GM23338 (cell line): ENCODE data around the gene CDC73. TPM values are rescaled to one million over a fixed set of nuclear protein-coding genes. Genes with fewer than 3 reads are reported as not detected.

Experiments used
- ATAC-seq: fragments of 200-7000 bp; cut with Tn5 transposase; 3 replicates; pipeline ENCODE4 v1.9.1; 2020
- DNase-seq: peaks from one replicate; pipeline ENCODE4 v3.0.0-alpha.2; 2015; ENCODE audit warnings: low spot score
- H2AFZ ChIP-seq: fragments of 200-600 bp; sonication (generic); 2 replicates; pipeline ENCODE4 v1.8.0; 2016; ENCODE audit warnings: antibody characterized with exemption, mild to moderate bottlenecking, moderate library complexity
- H3F3A ChIP-seq: fragments of 200-600 bp; sonication (generic); replicated peaks from 2 replicates; pipeline ENCODE4 v1.8.0; 2017; ENCODE audit warnings: antibody characterized with exemption, mixed run types, low read depth
- H3K27ac ChIP-seq: fragments of 200-600 bp; sonication (generic); 2 replicates; pipeline ENCODE4 v1.6.1; 2016; ENCODE audit warnings: low read depth
- H3K27me3 ChIP-seq: fragments of 200-600 bp; sonication (generic); 2 replicates; pipeline ENCODE4 v1.8.0; 2016; ENCODE audit warnings: mild to moderate bottlenecking, mixed run types, moderate library complexity; ENCODE audit not compliant: insufficient read depth
- H3K36me3 ChIP-seq: fragments of 200-600 bp; sonication (generic); 2 replicates; pipeline ENCODE4 v1.8.0; 2016; ENCODE audit warnings: mild to moderate bottlenecking; ENCODE audit not compliant: insufficient read depth
- H3K4me1 ChIP-seq: fragments of 200-600 bp; sonication (generic); 2 replicates; pipeline ENCODE4 v1.8.0; 2016; ENCODE audit warnings: mild to moderate bottlenecking, moderate library complexity; ENCODE audit not compliant: insufficient read depth
- H3K4me2 ChIP-seq: fragments of 200-600 bp; sonication (generic); 2 replicates; pipeline ENCODE4 v1.7.1; 2017; ENCODE audit warnings: mixed run types
- H3K4me3 ChIP-seq: fragments of 200-600 bp; sonication (generic); 2 replicates; pipeline ENCODE4 v1.6.1; 2016; ENCODE audit warnings: mixed run types
- H3K79me2 ChIP-seq: fragments of 200-600 bp; sonication (generic); replicated peaks from 2 replicates; pipeline ENCODE4 v1.8.0; 2017; ENCODE audit warnings: mild to moderate bottlenecking; ENCODE audit not compliant: insufficient read depth
- H3K9me2 ChIP-seq: fragments of 200-600 bp; sonication (generic); 2 replicates; pipeline ENCODE4 v1.8.0; 2017; ENCODE audit not compliant: insufficient read depth
- H4K20me1 ChIP-seq: fragments of 200-600 bp; sonication (generic); replicated peaks from 2 replicates; pipeline ENCODE4 v1.8.0; 2017; ENCODE audit warnings: mild to moderate bottlenecking; ENCODE audit not compliant: insufficient read depth
- H3K27ac Mint-ChIP-seq: 2 replicates; pipeline ENCODE4 v1.8.0; 2020; ENCODE audit warnings: inconsistent platforms, mild to moderate bottlenecking, moderate library complexity, mixed read lengths
- H3K27me3 Mint-ChIP-seq: 3 replicates; pipeline ENCODE4 v1.8.0; 2022; ENCODE audit warnings: low read depth, mild to moderate bottlenecking, moderate library complexity, mixed read lengths, inconsistent platforms; ENCODE audit not compliant: insufficient read depth, poor library complexity
- H3K36me3 Mint-ChIP-seq: 3 replicates; pipeline ENCODE4 v1.8.0; 2021; ENCODE audit warnings: low read depth, mild to moderate bottlenecking, inconsistent platforms, moderate library complexity, mixed read lengths
- H3K4me1 Mint-ChIP-seq: 3 replicates; pipeline ENCODE4 v1.8.0; 2020; ENCODE audit warnings: mild to moderate bottlenecking, inconsistent platforms, mixed read lengths
- H3K4me3 Mint-ChIP-seq: 3 replicates; pipeline ENCODE4 v1.8.0; 2021; ENCODE audit warnings: moderate library complexity, mild to moderate bottlenecking, inconsistent platforms, mixed read lengths
- H3K9me3 Mint-ChIP-seq: 3 replicates; pipeline ENCODE4 v1.8.0; 2020; ENCODE audit warnings: moderate library complexity, mild to moderate bottlenecking, inconsistent platforms, mixed read lengths
- EZH2 ChIP-seq: fragments of 200-600 bp; sonication (generic); IDR thresholded peaks from one replicate; pipeline ENCODE4 v1.8.0; 2017; ENCODE audit warnings: antibody characterized with exemption, mild to moderate bottlenecking, low read depth; ENCODE audit not compliant: unreplicated experiment
- EZH2phosphoT487 ChIP-seq: fragments of 200-600 bp; sonication (generic); IDR thresholded peaks from one replicate; pipeline ENCODE4 v1.8.1; 2018; ENCODE audit warnings: antibody characterized with exemption; ENCODE audit not compliant: unreplicated experiment
- JUNB ChIP-seq: IDR thresholded peaks from one replicate; pipeline ENCODE4 v1.6.1; 2016; ENCODE audit warnings: antibody characterized with exemption; ENCODE audit not compliant: unreplicated experiment
- NANOG ChIP-seq: IDR thresholded peaks from 2 replicates; pipeline ENCODE4 v1.6.1; 2016; ENCODE audit warnings: antibody characterized with exemption, borderline replicate concordance
- POLR2AphosphoS5 ChIP-seq: IDR thresholded peaks from 2 replicates; pipeline ENCODE4 v1.6.1; 2016; ENCODE audit warnings: antibody characterized with exemption, low read depth
- STAT1 ChIP-seq: IDR thresholded peaks from one replicate; pipeline ENCODE4 v1.6.1; 2016; ENCODE audit warnings: antibody characterized with exemption; ENCODE audit not compliant: unreplicated experiment
- polyA plus RNA-seq: library from polyadenylated mRNA; unstranded; fragments of >200 nt; fragmentation: Nextera tagmentation; extraction: Ambion mirVana; gene quantifications from 2 replicates; pipeline ENCODE4 v1.2.1, GENCODE V29; 2016
- total RNA-seq: library from RNA; depleted of rRNA; stranded (reverse); fragments of >200 nt; shearing (Covaris generic); gene quantifications from 2 replicates; pipeline ENCODE4 v1.2.3, GENCODE V29; 2014
- TF ChIP-seq, protein P1 (sequence below), 2 experiments: fragments of 200-600 bp in 1 of 2; sonication (generic) in 1 of 2; conservative IDR thresholded peaks; 2 replicates each; pipeline versions ENCODE4 v1.5.1 to v1.6.1; 2016 to 2017; ENCODE audit warnings: antibody characterized with exemption in 2 of 2, low read depth in 2 of 2, mild to moderate bottlenecking in 2 of 2, moderate library complexity in 1 of 2
- TF ChIP-seq, protein P2 (sequence below): IDR thresholded peaks from one replicate; pipeline ENCODE4 v1.6.1; 2018; ENCODE audit warnings: antibody characterized with exemption; ENCODE audit not compliant: unreplicated experiment
- TF ChIP-seq, protein P3 (sequence below): IDR thresholded peaks from 2 replicates; pipeline ENCODE4 v1.6.1; 2016; ENCODE audit warnings: antibody characterized with exemption
- TF ChIP-seq, protein P4 (sequence below): fragments of 250-450 bp; sonication (Bioruptor Pico); IDR thresholded peaks from 2 replicates; pipeline ENCODE4 v1.5.0; 2020; ENCODE audit warnings: mild to moderate bottlenecking, moderate library complexity

CDC73 gene
- total and polyA plus RNA-seq, 2 experiments from 2014 or later: 40.4 to 63.2 TPM

DNA sequence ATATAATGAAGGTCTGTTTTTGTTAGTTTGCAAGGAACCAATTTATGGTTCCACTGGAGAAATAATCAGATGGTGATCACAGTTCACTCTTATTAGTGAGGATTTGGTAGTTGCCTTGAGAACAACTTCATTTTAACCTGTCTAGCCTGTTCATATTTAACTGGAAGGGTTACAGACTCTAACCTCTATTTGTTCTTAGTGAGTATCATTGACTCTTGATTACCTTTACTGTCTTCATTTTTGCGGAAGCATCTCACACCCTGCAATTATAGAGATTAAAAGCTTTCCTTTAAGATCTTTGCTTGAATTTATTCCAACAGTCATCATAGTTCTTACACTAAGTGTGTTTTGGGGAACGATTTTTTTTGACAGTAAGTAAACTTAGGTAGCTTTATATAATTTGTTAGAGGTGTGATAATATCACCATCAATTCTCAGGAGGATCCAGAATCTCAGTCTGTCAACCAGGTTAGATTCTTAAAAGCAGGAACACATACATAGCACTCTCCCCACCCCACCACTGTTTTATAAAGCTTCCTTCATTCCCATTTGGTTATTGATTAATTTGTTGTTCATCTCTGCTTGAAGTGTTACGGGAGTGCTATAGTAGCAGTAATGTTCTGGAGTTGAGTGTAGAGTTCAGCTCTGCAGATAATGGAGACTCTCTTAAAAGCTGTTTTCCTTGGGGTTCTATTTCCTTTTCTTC lies 34.4 kb downstream of the CDC73 start:
- no peak for ATAC-seq
- Mint-ChIP-seq H3K4me1 (no peaks in the 10 kb centered on the region), H3K9me3 (no peaks in the 10 kb centered on the region), H3K36me3 (peaks cover 20% of the 10 kb centered on the region), H3K27ac (no peak overlapping the region), H3K4me3 (no peak overlapping the region), H3K27me3 (no peaks in the 10 kb centered on the region)
- peaks cover 15% of the 10 kb centered on the region for H3K79me2 ChIP-seq
- H3K9me2 ChIP-seq: no peaks in the 10 kb centered on the region
- no peak overlapping the region for H3K4me2 ChIP-seq
- H3K4me1 ChIP-seq: no peaks in the 10 kb centered on the region
- H3K4me3 ChIP-seq: no peak overlapping the region
- H2AFZ ChIP-seq: no peak overlapping the region
- no peaks in the 10 kb centered on the region for H3F3A ChIP-seq
- TF ChIP-seq, protein P1, sequence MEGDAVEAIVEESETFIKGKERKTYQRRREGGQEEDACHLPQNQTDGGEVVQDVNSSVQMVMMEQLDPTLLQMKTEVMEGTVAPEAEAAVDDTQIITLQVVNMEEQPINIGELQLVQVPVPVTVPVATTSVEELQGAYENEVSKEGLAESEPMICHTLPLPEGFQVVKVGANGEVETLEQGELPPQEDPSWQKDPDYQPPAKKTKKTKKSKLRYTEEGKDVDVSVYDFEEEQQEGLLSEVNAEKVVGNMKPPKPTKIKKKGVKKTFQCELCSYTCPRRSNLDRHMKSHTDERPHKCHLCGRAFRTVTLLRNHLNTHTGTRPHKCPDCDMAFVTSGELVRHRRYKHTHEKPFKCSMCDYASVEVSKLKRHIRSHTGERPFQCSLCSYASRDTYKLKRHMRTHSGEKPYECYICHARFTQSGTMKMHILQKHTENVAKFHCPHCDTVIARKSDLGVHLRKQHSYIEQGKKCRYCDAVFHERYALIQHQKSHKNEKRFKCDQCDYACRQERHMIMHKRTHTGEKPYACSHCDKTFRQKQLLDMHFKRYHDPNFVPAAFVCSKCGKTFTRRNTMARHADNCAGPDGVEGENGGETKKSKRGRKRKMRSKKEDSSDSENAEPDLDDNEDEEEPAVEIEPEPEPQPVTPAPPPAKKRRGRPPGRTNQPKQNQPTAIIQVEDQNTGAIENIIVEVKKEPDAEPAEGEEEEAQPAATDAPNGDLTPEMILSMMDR (conservative IDR thresholded peaks at IDR 0.05; ENCODE audit: low read depth in 2 of 2): no peak
- TF ChIP-seq EZH2 (no peak), STAT1 (no peak), JUNB (no peak), POLR2AphosphoS5 (no peak), NANOG (no peak), EZH2phosphoT487 (no peak)
- TF ChIP-seq, protein P2, sequence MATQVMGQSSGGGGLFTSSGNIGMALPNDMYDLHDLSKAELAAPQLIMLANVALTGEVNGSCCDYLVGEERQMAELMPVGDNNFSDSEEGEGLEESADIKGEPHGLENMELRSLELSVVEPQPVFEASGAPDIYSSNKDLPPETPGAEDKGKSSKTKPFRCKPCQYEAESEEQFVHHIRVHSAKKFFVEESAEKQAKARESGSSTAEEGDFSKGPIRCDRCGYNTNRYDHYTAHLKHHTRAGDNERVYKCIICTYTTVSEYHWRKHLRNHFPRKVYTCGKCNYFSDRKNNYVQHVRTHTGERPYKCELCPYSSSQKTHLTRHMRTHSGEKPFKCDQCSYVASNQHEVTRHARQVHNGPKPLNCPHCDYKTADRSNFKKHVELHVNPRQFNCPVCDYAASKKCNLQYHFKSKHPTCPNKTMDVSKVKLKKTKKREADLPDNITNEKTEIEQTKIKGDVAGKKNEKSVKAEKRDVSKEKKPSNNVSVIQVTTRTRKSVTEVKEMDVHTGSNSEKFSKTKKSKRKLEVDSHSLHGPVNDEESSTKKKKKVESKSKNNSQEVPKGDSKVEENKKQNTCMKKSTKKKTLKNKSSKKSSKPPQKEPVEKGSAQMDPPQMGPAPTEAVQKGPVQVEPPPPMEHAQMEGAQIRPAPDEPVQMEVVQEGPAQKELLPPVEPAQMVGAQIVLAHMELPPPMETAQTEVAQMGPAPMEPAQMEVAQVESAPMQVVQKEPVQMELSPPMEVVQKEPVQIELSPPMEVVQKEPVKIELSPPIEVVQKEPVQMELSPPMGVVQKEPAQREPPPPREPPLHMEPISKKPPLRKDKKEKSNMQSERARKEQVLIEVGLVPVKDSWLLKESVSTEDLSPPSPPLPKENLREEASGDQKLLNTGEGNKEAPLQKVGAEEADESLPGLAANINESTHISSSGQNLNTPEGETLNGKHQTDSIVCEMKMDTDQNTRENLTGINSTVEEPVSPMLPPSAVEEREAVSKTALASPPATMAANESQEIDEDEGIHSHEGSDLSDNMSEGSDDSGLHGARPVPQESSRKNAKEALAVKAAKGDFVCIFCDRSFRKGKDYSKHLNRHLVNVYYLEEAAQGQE: no peak
- TF ChIP-seq, protein P3, sequence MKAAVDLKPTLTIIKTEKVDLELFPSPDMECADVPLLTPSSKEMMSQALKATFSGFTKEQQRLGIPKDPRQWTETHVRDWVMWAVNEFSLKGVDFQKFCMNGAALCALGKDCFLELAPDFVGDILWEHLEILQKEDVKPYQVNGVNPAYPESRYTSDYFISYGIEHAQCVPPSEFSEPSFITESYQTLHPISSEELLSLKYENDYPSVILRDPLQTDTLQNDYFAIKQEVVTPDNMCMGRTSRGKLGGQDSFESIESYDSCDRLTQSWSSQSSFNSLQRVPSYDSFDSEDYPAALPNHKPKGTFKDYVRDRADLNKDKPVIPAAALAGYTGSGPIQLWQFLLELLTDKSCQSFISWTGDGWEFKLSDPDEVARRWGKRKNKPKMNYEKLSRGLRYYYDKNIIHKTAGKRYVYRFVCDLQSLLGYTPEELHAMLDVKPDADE: no peak
- TF ChIP-seq, protein P4, sequence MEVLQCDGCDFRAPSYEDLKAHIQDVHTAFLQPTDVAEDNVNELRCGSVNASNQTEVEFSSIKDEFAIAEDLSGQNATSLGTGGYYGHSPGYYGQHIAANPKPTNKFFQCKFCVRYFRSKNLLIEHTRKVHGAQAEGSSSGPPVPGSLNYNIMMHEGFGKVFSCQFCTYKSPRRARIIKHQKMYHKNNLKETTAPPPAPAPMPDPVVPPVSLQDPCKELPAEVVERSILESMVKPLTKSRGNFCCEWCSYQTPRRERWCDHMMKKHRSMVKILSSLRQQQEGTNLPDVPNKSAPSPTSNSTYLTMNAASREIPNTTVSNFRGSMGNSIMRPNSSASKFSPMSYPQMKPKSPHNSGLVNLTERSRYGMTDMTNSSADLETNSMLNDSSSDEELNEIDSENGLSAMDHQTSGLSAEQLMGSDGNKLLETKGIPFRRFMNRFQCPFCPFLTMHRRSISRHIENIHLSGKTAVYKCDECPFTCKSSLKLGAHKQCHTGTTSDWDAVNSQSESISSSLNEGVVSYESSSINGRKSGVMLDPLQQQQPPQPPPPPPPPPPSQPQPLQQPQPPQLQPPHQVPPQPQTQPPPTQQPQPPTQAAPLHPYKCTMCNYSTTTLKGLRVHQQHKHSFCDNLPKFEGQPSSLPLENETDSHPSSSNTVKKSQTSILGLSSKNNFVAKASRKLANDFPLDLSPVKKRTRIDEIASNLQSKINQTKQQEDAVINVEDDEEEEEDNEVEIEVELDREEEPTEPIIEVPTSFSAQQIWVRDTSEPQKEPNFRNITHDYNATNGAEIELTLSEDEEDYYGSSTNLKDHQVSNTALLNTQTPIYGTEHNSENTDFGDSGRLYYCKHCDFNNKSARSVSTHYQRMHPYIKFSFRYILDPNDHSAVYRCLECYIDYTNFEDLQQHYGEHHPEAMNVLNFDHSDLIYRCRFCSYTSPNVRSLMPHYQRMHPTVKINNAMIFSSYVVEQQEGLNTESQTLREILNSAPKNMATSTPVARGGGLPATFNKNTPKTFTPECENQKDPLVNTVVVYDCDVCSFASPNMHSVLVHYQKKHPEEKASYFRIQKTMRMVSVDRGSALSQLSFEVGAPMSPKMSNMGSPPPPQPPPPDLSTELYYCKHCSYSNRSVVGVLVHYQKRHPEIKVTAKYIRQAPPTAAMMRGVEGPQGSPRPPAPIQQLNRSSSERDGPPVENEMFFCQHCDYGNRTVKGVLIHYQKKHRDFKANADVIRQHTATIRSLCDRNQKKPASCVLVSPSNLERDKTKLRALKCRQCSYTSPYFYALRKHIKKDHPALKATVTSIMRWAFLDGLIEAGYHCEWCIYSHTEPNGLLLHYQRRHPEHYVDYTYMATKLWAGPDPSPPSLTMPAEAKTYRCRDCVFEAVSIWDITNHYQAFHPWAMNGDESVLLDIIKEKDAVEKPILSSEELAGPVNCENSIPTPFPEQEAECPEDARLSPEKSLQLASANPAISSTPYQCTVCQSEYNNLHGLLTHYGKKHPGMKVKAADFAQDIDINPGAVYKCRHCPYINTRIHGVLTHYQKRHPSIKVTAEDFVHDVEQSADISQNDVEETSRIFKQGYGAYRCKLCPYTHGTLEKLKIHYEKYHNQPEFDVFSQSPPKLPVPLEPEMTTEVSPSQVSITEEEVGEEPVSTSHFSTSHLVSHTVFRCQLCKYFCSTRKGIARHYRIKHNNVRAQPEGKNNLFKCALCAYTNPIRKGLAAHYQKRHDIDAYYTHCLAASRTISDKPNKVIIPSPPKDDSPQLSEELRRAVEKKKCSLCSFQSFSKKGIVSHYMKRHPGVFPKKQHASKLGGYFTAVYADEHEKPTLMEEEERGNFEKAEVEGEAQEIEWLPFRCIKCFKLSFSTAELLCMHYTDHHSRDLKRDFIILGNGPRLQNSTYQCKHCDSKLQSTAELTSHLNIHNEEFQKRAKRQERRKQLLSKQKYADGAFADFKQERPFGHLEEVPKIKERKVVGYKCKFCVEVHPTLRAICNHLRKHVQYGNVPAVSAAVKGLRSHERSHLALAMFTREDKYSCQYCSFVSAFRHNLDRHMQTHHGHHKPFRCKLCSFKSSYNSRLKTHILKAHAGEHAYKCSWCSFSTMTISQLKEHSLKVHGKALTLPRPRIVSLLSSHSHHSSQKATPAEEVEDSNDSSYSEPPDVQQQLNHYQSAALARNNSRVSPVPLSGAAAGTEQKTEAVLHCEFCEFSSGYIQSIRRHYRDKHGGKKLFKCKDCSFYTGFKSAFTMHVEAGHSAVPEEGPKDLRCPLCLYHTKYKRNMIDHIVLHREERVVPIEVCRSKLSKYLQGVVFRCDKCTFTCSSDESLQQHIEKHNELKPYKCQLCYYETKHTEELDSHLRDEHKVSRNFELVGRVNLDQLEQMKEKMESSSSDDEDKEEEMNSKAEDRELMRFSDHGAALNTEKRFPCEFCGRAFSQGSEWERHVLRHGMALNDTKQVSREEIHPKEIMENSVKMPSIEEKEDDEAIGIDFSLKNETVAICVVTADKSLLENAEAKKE (CRISPR knock-in tag): no peak
- DNase-seq: no peak
- H3K36me3 ChIP-seq: peaks cover 5% of the 10 kb centered on the region; the same call in 1 of the 2 replicates
- no peaks in the 10 kb centered on the region for H3K27me3 ChIP-seq
- no peaks in the 10 kb centered on the region for H4K20me1 ChIP-seq
- no peak overlapping the region for H3K27ac ChIP-seq
